ENCODE results near the gene RPL18A. TPM values are rescaled to one million over a fixed set of nuclear protein-coding genes. Genes with fewer than 3 reads are reported as not detected.

Gene RPL18A
- total RNA-seq, 6 experiments from 2014 or later, result 1,774 to 2,038 (median 1,892) TPM

DNA sequence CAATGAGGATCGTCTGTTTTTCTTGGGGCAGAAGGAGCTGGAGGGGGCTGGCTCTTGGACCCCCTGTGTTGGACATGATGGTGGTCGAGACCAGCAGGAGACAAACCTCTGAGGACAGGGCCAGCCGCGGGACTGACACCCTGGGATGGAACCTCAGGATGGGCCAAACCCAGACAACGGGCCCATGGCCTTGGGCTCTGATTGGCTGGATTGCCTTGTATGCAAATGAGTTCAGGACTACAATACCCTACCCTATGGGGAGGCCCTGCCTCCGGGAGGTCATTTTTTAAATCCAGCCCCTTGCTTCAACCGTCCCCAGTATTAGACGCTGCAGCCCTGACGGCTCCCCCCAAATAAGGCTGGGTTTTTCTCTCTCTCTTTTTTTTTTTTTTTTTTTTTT is 34.1 kb downstream of the RPL18A start:
- no peak for DNase-seq
- Mint-ChIP-seq H3K27me3 (ENCODE audit: insufficient read depth) (peaks cover 23% of the 10 kb centered on the region), H3K4me1 (ENCODE audit: low read depth) (no peaks in the 10 kb centered on the region), H3K36me3 (ENCODE audit: low read depth) (no peaks in the 10 kb centered on the region), H3K4me3 (no peak overlapping the region), H3K27ac (no peak overlapping the region), H3K9me3 (no peaks in the 10 kb centered on the region)
- TF ChIP-seq, protein P1, sequence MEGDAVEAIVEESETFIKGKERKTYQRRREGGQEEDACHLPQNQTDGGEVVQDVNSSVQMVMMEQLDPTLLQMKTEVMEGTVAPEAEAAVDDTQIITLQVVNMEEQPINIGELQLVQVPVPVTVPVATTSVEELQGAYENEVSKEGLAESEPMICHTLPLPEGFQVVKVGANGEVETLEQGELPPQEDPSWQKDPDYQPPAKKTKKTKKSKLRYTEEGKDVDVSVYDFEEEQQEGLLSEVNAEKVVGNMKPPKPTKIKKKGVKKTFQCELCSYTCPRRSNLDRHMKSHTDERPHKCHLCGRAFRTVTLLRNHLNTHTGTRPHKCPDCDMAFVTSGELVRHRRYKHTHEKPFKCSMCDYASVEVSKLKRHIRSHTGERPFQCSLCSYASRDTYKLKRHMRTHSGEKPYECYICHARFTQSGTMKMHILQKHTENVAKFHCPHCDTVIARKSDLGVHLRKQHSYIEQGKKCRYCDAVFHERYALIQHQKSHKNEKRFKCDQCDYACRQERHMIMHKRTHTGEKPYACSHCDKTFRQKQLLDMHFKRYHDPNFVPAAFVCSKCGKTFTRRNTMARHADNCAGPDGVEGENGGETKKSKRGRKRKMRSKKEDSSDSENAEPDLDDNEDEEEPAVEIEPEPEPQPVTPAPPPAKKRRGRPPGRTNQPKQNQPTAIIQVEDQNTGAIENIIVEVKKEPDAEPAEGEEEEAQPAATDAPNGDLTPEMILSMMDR (IDR thresholded peaks at IDR 0.05), result no peak

GRCh38 chr19:17902701-17903100 is 43.0 kb downstream of the RPL18A start:
- H3K4me3 Mint-ChIP-seq, result peak overlapping the region; percentile 30; the same call in 1 of the 2 replicates
- peak; percentile 29 for DNase-seq
- H3K4me1 Mint-ChIP-seq (ENCODE audit: low read depth), result peaks cover 7% of the 10 kb centered on the region
- TF ChIP-seq, protein P1 (IDR thresholded peaks at IDR 0.05), result no peak
- peak overlapping the region; percentile 58 for H3K27ac Mint-ChIP-seq
- peaks cover 7% of the 10 kb centered on the region for H3K27me3 Mint-ChIP-seq (ENCODE audit: insufficient read depth)
- H3K36me3 Mint-ChIP-seq (ENCODE audit: low read depth), result no peaks in the 10 kb centered on the region
- no peaks in the 10 kb centered on the region for H3K9me3 Mint-ChIP-seq

GRCh38 chr19:17908244-17908643 is 48.5 kb downstream of the RPL18A start:
- Mint-ChIP-seq H3K27ac (no peak overlapping the region), H3K27me3 (ENCODE audit: insufficient read depth) (peaks cover 6% of the 10 kb centered on the region), H3K4me1 (ENCODE audit: low read depth) (no peaks in the 10 kb centered on the region), H3K4me3 (no peak overlapping the region), H3K36me3 (ENCODE audit: low read depth) (peaks cover 11% of the 10 kb centered on the region; the same call in 1 of the 2 replicates), H3K9me3 (peaks cover 15% of the 10 kb centered on the region)
- TF ChIP-seq, protein P1 (IDR thresholded peaks at IDR 0.05), result no peak
- DNase-seq, result no peak

- no peak for DNase-seq
- TF ChIP-seq, protein P1 (IDR thresholded peaks at IDR 0.05), result no peak
- no peak overlapping the region for H3K4me3 Mint-ChIP-seq
Measured at GRCh38 chr19:17909003-17909732, 49.5 kb downstream of the RPL18A start.

GRCh38 chr19:17910791-17911360 is 51.2 kb downstream of the RPL18A start:
- Mint-ChIP-seq H3K4me1 (ENCODE audit: low read depth) (no peaks in the 10 kb centered on the region), H3K27me3 (ENCODE audit: insufficient read depth) (peaks cover 9% of the 10 kb centered on the region), H3K36me3 (ENCODE audit: low read depth) (peaks cover 11% of the 10 kb centered on the region; the same call in 1 of the 2 replicates), H3K4me3 (no peak overlapping the region), H3K27ac (no peak overlapping the region), H3K9me3 (peaks cover 24% of the 10 kb centered on the region)
- TF ChIP-seq, protein P1 (IDR thresholded peaks at IDR 0.05), result no peak
- no peak for DNase-seq

More at GRCh38 chr19:17909003-17909732, 49.5 kb downstream of the RPL18A start:
- peaks cover 6% of the 10 kb centered on the region for H3K27me3 Mint-ChIP-seq (ENCODE audit: insufficient read depth)
- no peaks in the 10 kb centered on the region for H3K4me1 Mint-ChIP-seq (ENCODE audit: low read depth)
- no peak overlapping the region for H3K27ac Mint-ChIP-seq
- H3K36me3 Mint-ChIP-seq (ENCODE audit: low read depth), result peaks cover 11% of the 10 kb centered on the region; the same call in 1 of the 2 replicates
- peaks cover 24% of the 10 kb centered on the region for H3K9me3 Mint-ChIP-seq

Other genes starting within 250 kb of the RPL18A start
- under 1 TPM; 0.07 to 0.71 (median 0.21) TPM for gene UNC13A, start 171.6 kb upstream of the RPL18A start, total RNA-seq (2021; fragmentation: NEBNext Ultra II Directional; extraction: Animal tissue kit (Norgen Biotek cat#: 25700))
- gene MAP1S, start 140.4 kb upstream of the RPL18A start, total RNA-seq (2021; fragmentation: NEBNext Ultra II Directional; extraction: Animal tissue kit (Norgen Biotek cat#: 25700)), result 10 to 100 TPM; 56.0 to 77.9 (median 68.2) TPM
- gene FCHO1, start 108.4 kb upstream of the RPL18A start, total RNA-seq (2021; fragmentation: NEBNext Ultra II Directional; extraction: Animal tissue kit (Norgen Biotek cat#: 25700)), result 1 to 10 TPM in 1 of 6 experiments, under 1 TPM in 5; 0.31 to 1.1 (median 0.40) TPM
- not detected for gene B3GNT3, start 64.8 kb upstream of the RPL18A start, total RNA-seq (2021; fragmentation: NEBNext Ultra II Directional; extraction: Animal tissue kit (Norgen Biotek cat#: 25700))
- gene INSL3, start 38.4 kb upstream of the RPL18A start, total RNA-seq (2021; fragmentation: NEBNext Ultra II Directional; extraction: Animal tissue kit (Norgen Biotek cat#: 25700)), result not detected
- gene JAK3, start 11.9 kb upstream of the RPL18A start, total RNA-seq (2021; fragmentation: NEBNext Ultra II Directional; extraction: Animal tissue kit (Norgen Biotek cat#: 25700)), result under 1 TPM; 0.30 to 1.00 (median 0.40) TPM
- gene SLC5A5, start 12.0 kb downstream of the RPL18A start, total RNA-seq (2021; fragmentation: NEBNext Ultra II Directional; extraction: Animal tissue kit (Norgen Biotek cat#: 25700)), result not detected
- 100 to 1,000 TPM in 4 of 6 experiments, 10 to 100 TPM in 2; 86.3 to 115 (median 103) TPM for gene CCDC124, start 73.1 kb downstream of the RPL18A start, total RNA-seq (2021; fragmentation: NEBNext Ultra II Directional; extraction: Animal tissue kit (Norgen Biotek cat#: 25700))
- not detected for gene KCNN1, start 107.2 kb downstream of the RPL18A start, total RNA-seq (2021; fragmentation: NEBNext Ultra II Directional; extraction: Animal tissue kit (Norgen Biotek cat#: 25700))
- gene ARRDC2, start 148.3 kb downstream of the RPL18A start, total RNA-seq (2021; fragmentation: NEBNext Ultra II Directional; extraction: Animal tissue kit (Norgen Biotek cat#: 25700)), result 1 to 10 TPM; 5.3 to 8.1 (median 7.0) TPM
- under 1 TPM in 1 of 6 experiments, not detected in 5; 0.10 TPM for gene IL12RB1, start 227.0 kb downstream of the RPL18A start, total RNA-seq (2021; fragmentation: NEBNext Ultra II Directional; extraction: Animal tissue kit (Norgen Biotek cat#: 25700))
- 10 to 100 TPM; 12.2 to 17.4 (median 13.2) TPM for gene MAST3, start 237.9 kb downstream of the RPL18A start, total RNA-seq (2021; fragmentation: NEBNext Ultra II Directional; extraction: Animal tissue kit (Norgen Biotek cat#: 25700))